Epithelial cell of alveolus of lung (primary cell): ENCODE data around the gene NAGA. TPM values are rescaled to one million over a fixed set of nuclear protein-coding genes. Genes with fewer than 3 reads are reported as not detected.

Experiments used
- total RNA-seq: library from RNA; depleted of rRNA; stranded (reverse); fragments of >200 nt; gene quantifications from 2 replicates; pipeline ENCODE4 v1.2.1, GENCODE V29; 2015

The NAGA gene
- 32.9 and 51.1 TPM in 2 replicates for total RNA-seq

DNA sequence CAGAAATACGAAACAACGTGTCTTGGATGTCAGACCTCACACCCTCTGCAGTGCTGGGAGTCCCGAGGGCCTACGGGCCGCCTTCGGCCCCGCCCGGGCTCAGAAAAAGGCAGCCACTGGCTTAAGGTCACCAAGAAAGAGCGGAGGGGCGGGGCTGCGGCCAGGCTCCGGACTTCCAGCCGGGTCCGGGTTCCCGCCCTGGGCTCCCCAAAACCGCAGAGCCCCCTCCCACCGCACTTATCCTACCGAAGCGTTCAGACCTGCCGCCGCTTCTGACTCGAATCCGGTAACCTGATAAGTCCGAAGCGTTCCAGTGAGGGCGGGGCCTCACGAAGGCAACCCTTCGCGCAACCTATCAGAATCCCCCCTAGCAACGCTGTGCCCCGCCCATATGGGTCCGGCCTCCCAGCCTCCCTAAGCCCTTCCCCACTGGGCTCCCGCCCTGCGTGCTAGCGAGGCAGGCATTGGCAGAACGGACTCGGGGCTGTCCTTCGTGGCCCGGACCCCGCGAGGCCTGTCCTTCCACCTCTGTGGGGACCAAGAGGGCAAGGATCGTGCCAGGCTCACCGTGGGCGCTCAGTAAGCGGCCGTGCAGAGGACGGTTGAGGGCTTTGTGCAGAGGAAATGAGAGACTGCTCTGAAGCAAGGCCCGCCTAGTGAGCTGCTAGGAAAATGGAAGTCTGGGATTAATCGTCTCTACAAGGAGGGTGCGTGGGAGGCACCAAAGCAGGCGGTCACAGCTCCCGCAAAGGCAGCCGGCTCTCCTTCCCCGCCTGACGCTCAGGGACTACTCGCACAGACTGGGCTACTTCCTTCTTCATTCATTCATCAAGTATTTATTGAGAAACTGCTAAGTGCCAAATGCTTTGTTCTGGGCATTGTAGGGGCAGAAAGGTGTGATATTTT lies at the start of gene NAGA:
NAGA (minus strand) TSS at position 296 of the 906 bp plus-strand sequence. CDS start 515 bp downstream, outside the sequence.

DNA sequence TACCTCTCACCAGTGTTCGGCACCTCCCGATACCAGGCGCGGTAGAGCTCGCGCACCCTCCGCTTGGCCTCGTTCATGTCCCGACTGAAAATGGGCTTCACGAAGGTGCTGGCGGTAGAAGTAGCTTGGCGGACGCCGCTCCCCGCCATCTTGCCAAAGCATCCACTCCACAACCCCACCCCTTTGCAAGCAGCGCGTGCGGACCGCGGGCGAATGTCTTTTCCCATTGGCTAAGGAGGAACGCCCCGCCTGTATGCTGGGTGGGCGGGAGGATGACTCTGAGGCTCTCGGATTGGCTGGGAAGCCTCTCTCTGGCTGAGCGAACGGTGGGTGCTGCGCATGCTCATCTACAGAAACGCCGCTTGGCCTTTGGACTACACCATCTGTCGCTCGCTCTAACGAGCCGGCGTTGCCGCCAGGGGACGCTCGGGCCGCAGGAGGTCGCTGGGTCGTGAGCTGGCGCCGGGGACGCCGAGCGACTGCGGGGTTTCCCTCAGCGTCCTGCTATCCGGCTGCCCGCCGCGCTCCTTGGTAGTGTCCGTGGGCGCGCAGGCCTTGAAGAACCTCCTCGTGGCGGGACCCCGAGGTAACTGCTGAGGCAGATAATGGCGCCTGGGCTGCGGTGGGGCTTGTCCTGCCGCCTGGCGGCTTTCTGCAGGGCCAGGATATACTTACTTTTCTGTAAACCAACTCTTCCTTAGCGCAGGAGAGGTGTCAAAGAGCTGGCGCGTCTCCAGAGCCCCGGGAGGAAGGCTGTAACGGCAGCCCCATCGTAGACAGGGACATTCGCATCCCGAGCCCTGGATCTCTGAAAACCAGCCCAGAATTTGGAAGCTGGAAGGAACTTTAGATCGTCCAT lies 20.2 kb upstream of the NAGA start, which contains the start of gene NDUFA6:
NDUFA6 (minus strand) TSS at position 177 of the 859 bp plus-strand sequence; CDS start at position 149, 28 bp downstream.

DNA sequence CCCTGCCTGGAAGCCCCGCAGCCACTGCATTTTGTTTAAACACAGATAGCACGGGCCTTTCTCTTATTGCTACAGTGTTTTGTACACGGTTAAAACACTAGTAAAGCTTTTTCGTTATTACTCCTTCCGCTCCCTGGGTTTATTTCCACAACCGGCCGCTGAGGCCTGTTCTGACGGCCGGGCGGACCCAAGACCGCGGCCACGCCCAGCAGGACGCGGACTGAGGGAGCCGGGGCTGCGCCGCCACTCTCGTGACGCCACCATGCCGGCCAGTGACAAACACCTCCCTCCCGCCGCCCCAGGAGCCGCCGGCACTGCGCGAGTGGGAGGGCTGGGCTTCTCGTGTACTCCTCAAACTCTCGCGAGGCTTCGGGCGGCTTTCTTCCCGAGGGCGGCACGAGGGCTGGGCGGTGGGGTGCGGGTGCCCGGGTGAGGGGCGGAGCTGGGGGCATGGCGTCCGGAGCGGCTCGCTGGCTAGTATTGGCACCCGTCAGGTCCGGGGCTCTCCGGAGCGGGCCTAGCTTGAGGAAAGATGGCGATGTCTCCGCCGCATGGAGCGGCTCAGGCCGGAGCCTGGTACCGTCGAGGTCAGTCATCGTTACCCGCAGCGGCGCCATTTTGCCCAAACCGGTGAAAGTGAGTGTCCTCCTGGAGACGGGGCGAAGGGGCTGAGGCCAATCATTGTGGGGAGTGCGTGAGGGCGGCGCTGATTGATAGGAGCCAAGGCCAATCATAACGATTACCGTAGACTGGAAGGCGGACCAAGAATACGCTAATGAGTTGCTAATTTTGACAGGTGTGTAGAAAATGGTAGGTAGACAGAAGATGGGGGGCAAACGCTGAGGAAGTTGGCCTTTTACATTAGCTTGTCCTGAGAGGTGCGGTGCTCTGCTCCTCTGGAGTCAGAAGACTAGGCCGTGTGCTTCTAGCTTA lies 9.0 kb upstream of the NAGA start, which contains the start of gene SMDT1:
SMDT1 (plus strand) TSS at position 382 of the 933 bp plus-strand sequence; CDS start at position 451, 69 bp downstream.

DNA sequence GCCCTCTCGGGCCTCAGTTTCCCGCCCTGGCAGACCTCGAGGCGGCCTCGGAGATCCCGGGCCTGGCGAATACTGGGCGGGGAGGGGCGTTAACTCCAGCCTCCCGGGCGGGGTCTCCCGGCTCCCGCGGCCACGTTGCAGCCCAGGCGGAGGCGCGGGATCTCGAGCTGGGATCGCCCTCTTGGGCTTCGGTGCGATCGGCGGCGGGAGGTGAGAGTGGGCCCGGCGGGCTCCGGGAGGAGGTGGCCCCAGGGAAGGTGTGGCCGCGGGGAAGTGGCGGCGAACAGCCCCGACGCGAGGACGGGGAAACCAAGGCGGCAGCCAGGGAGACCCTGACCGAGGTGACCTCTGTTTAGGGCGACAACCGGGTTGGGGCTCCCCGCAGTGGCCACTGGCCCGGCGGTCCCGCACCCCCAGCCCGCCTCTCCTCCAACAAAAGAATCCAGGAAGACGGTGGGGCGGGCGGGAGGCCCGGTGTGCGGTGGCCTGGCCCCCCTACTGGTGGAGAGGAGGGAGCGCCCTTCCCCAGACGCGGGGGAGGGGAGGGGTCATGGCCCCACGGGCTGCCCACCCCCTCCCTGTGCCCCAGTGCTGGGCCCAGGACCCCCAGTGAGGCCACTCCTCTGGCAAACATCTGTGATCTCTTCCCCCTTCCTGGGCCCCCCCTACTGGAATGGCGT lies 3.7 kb upstream of the NAGA start, which contains the start of gene PHETA2:
PHETA2 (plus strand) TSS at position 117 of the 680 bp plus-strand sequence. CDS start 3,046 bp downstream, outside the sequence.

Other genes with a start within 250 kb of the NAGA start
- 51.5 and 97.7 TPM in 2 replicates for gene SREBF2, start 237.7 kb downstream of the NAGA start, total RNA-seq
- not detected in 2 replicates for gene SHISA8, start 155.7 kb downstream of the NAGA start, total RNA-seq
- 0.08 and 0.26 TPM in 2 replicates for gene TNFRSF13C, start 144.0 kb downstream of the NAGA start, total RNA-seq
- gene CENPM, start 123.7 kb downstream of the NAGA start, total RNA-seq: 3.5 and 31.5 TPM in 2 replicates
- gene SEPTIN3, start 101.4 kb downstream of the NAGA start, total RNA-seq: under 0.01 and 0.40 TPM in 2 replicates
- gene WBP2NL, start 72.0 kb downstream of the NAGA start, total RNA-seq: 0.72 TPM in 1 of 2 replicates, not detected in the other
- gene PHETA2, start 3.4 kb upstream of the NAGA start, total RNA-seq: 18.2 and 22.9 TPM in 2 replicates
- gene SMDT1, start 8.9 kb upstream of the NAGA start, total RNA-seq: 3.2 and 8.3 TPM in 2 replicates
- gene NDUFA6, start 20.0 kb upstream of the NAGA start, total RNA-seq: 56.0 and 61.9 TPM in 2 replicates
- 0.08 and 0.26 TPM in 2 replicates for gene CYP2D6, start 60.0 kb upstream of the NAGA start, total RNA-seq
- 21.6 and 23.7 TPM in 2 replicates for gene TCF20, start 199.8 kb upstream of the NAGA start, total RNA-seq